OCI-LY1 (cell line): ENCODE measurements around the gene ZMIZ2.

Experiments used
- CTCF ChIP-seq: fragments of 200-600 bp; sonication (generic), shearing (Covaris generic); IDR thresholded peaks from 2 replicates; pipeline ENCODE4 v1.5.1; 2017; ENCODE audit warnings: mild to moderate bottlenecking, antibody characterized with exemption, low read length, moderate library complexity, mixed read lengths
- EZH2 ChIP-seq: fragments of 200-600 bp; sonication (generic), shearing (Covaris generic); IDR thresholded peaks from 2 replicates; pipeline ENCODE4 v1.8.0; 2017; ENCODE audit warnings: borderline replicate concordance, mixed run types, mild to moderate bottlenecking, antibody characterized with exemption, low read length, moderate library complexity, mixed read lengths

GRCh38 chr7:44740055-44740454 lies 8.6 kb upstream of the ZMIZ2 start:
- TF ChIP-seq CTCF (no peak), EZH2 (no peak)
